AG04449 (cell line): ENCODE data around the gene TSTD2.

Experiments
- CTCF ChIA-PET: fragments of 350-600 bp; formaldehyde crosslinking; extraction: SDS; loops from one replicate; lab custom pipeline; 2021; ENCODE audit warnings: antibody characterized with exemption; lab: Yijun Ruan, JAX
- POLR2A ChIA-PET: fragments of 400-600, 350-600 bp; formaldehyde crosslinking; extraction: SDS; loops from one replicate; lab custom pipeline; 2020; ENCODE audit warnings: antibody characterized with exemption, inconsistent platforms; lab: Yijun Ruan, JAX
- DNase-seq: peaks from one replicate; pipeline ENCODE4 v3.0.0-alpha.2; 2010; ENCODE audit warnings: low read depth, low spot score
- H3K4me3 ChIP-seq: 2 replicates; pipeline ENCODE4 v1.5.1; 2011; ENCODE audit warnings: low read depth, mild to moderate bottlenecking, control low read depth, low read length
- TF ChIP-seq, protein P1 (sequence below): IDR thresholded peaks from one replicate; pipeline ENCODE4 v1.5.1; 2011; ENCODE audit warnings: mild to moderate bottlenecking, moderate library complexity, low read length, control low read depth, inconsistent platforms; ENCODE audit not compliant: insufficient read depth; ENCODE audit errors: missing control alignments

TSTD2 gene

DNA sequence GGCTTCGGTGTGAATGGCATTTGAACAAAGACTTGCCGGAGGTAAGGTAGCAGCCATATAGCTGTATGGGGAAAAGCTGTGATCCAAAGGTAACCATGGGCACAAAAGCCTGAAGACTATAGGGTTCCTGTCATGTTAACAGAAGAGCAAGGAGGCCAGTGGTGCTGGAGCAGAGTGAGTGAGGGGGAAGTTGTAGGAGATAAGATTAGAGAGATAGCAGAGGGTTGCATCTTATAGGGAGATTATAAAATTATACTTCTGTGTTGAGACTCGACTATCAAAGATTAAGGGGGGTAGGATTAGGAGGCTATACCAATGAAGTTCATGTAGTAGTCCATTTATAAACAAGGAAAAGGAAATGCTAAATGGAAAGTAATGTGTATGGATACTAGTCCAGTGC, 3.7 kb upstream of the TSTD2 start:
- TF ChIP-seq, protein P1, sequence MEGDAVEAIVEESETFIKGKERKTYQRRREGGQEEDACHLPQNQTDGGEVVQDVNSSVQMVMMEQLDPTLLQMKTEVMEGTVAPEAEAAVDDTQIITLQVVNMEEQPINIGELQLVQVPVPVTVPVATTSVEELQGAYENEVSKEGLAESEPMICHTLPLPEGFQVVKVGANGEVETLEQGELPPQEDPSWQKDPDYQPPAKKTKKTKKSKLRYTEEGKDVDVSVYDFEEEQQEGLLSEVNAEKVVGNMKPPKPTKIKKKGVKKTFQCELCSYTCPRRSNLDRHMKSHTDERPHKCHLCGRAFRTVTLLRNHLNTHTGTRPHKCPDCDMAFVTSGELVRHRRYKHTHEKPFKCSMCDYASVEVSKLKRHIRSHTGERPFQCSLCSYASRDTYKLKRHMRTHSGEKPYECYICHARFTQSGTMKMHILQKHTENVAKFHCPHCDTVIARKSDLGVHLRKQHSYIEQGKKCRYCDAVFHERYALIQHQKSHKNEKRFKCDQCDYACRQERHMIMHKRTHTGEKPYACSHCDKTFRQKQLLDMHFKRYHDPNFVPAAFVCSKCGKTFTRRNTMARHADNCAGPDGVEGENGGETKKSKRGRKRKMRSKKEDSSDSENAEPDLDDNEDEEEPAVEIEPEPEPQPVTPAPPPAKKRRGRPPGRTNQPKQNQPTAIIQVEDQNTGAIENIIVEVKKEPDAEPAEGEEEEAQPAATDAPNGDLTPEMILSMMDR, result no peak
- CTCF ChIA-PET, result interaction anchor here (1.4 kb wide), 1 partner anchor 21 kb away, joined by 3 read pairs; no protein-coding TSS in a partner anchor
- POLR2A ChIA-PET, result no interaction called here
- no peak for DNase-seq
- no peak overlapping the region for H3K4me3 ChIP-seq

GRCh38 chr9:97635026-97635425, 1.9 kb upstream of the TSTD2 start:
- CTCF ChIA-PET, result no interaction called here
- DNase-seq, result no peak
- peak overlapping the region; percentile 92 for H3K4me3 ChIP-seq
- POLR2A ChIA-PET, result no interaction called here
- TF ChIP-seq, protein P1, result no peak

GRCh38 chr9:97633859-97634490, 807 bp upstream of the TSTD2 start:
- CTCF ChIA-PET, result interaction anchor here (1.3 to 1.5 kb wide), 2 partner anchors 9 to 11 kb away, joined by 3 to 5 read pairs; no protein-coding TSS in a partner anchor
- no peak for DNase-seq

DNA sequence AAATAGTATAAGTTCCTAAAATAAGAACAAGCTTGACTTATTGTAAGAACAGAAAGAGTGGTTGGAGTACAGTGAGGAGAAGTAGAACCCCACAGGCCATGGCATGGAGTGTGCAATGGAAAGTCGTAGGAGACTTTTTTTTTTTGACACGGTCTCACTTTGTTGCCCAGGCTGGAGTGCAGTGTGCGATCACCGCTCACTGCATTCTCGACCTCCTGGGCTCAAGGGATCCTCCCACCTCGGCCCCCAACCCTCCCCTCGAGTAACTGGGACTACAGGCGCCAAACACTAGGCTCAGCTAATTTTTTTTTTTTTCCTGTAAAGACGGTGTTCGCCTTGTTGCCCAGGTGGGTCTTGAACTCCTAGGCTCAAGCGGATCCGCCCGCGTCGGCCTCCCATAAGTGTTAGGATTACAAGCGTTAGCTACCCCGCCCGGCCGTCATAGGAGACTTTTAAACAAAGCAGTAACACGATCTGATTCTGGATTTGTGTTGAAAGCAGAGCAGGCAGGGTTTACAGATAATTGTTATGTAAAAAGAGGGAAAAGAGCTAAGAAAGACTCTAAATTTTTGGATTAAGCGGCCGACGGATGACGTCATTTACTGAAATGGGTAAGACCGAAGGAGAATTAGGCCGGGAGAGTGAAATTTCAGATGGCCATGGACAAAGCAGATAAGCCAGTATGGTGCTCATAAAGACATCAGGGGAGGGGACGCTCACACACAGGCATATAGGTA, 752 bp downstream of the TSTD2 start:
- ChIA-PET POLR2A (interaction anchor here (0.6 to 1.5 kb wide), 3 partner anchors 27 to 171 kb away, joined by 3 to 5 read pairs (median 3); no protein-coding TSS in a partner anchor), CTCF (interaction anchor here (1.4 to 2.1 kb wide), 2 partner anchors 16 to 34 kb away, joined by 4 to 17 read pairs; no protein-coding TSS in a partner anchor)
- TF ChIP-seq, protein P1, result no peak
- peak; percentile 38 for DNase-seq
- peak overlapping the region; percentile 92 for H3K4me3 ChIP-seq

More at GRCh38 chr9:97633859-97634490, 807 bp upstream of the TSTD2 start:
- H3K4me3 ChIP-seq, result peak overlapping the region; percentile 92
- TF ChIP-seq, protein P1, result no peak
- POLR2A ChIA-PET, result interaction anchor here (0.9 to 1.5 kb wide), 2 partner anchors 12 to 132 kb away, joined by 5 to 6 read pairs; no protein-coding TSS in a partner anchor

- ChIA-PET CTCF (interaction anchor here (0.6 to 1.4 kb wide), 2 partner anchors 15 to 163 kb away, joined by 4 to 5 read pairs; no protein-coding TSS in a partner anchor), POLR2A (no interaction called here)
- DNase-seq, result no peak
- TF ChIP-seq, protein P1, result no peak
- H3K4me3 ChIP-seq, result no peak overlapping the region
Observed at GRCh38 chr9:97630591-97630990, 2.6 kb downstream of the TSTD2 start.

DNA sequence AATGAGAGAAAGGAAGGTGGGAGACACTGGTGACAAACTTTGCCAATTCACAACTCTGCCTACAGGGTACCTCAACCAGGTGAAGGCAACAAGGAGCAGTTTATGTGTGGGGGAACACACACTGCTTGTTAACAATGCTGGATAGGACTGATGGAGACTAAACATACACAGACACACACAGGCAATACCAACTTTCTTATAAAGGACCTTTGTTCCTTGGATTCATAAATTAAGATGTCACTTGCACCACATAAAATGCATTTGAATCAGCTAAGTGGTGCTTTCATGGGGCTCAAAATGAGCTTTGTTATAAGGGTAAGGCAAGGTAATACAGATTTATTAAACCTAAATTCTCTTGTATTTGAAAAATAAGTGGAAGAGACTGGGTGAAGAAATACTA, 4.0 kb downstream of the TSTD2 start:
- no peak for DNase-seq
- ChIA-PET CTCF (interaction anchor here (1.1 to 2.9 kb wide), 5 partner anchors 9 to 218 kb away, joined by 3 to 26 read pairs (median 6); partner anchors contain the start of gene TDRD7), POLR2A (no interaction called here)
- H3K4me3 ChIP-seq, result no peak overlapping the region
- TF ChIP-seq, protein P1, result no peak
